Ovary (tissue), 9 donors: ENCODE data around the gene TULP4. TPM values are rescaled to one million over a fixed set of nuclear protein-coding genes. Genes with fewer than 3 reads are reported as not detected.

Source experiments
- DNase-seq, 5 donors: peaks; one replicate each; pipeline ENCODE4 v3.0.0-alpha.2; 2019 to 2020
- H3K27ac ChIP-seq, 2 donors: fragments of 200-600 bp; one replicate each; pipeline versions ENCODE4 v1.5.1 to v1.8.0; 2019 to 2022
- H3K27me3 ChIP-seq: fragments of 200-600 bp; one replicate; pipeline ENCODE4 v1.8.0; 2022
- H3K36me3 ChIP-seq: fragments of 200-600 bp; sonication (generic); one replicate; pipeline ENCODE4 v1.5.1; 2019
- H3K4me1 ChIP-seq: one replicate; pipeline ENCODE4 v1.8.1; 2013; ENCODE audit warnings: mild to moderate bottlenecking, moderate library complexity; ENCODE audit not compliant: insufficient read depth
- H3K4me3 ChIP-seq: fragments of 200-600 bp; sonication (generic); one replicate; pipeline ENCODE4 v1.5.1; 2017
- H3K9me3 ChIP-seq, 2 donors: fragments of 200-600 bp in 1 of 2; sonication (generic) in 1 of 2; one replicate each; pipeline versions ENCODE4 v1.5.1 to v1.8.1; 2013 to 2019; ENCODE audit warnings: mild to moderate bottlenecking in 1 of 2, moderate library complexity in 1 of 2
- EP300 ChIP-seq: sonication (generic); formaldehyde crosslinking; IDR thresholded peaks from one replicate; pipeline ENCODE4 v1.6.1; 2017; ENCODE audit warnings: antibody characterized with exemption
- POLR2A ChIP-seq: fragments of 450-650 bp; IDR thresholded peaks from one replicate; pipeline ENCODE4 v1.6.1; 2017; ENCODE audit warnings: antibody characterized with exemption, mild to moderate bottlenecking, moderate library complexity
- WGBS, 3 donors: extraction: QIAGEN DNeasy Blood & Tissue Kit in 1 of 3; methylation state at CpG; one replicate each; pipeline versions ENCODE4 v1.1.5 to v1.1.7; 2013 to 2017; 5-methylcytosine and 5-hydroxymethylcytosine counted together
- intact Hi-C, 4 donors: fragments of 100-400 bp; cut with DNase I; formaldehyde crosslinking; loops; one replicate each; pipeline versions ENCODE4 v1.11.0 to v1.15.1; 2022 to 2023
- polyA plus RNA-seq, 2 donors: library from polyadenylated mRNA; stranded (reverse); fragments of 200-250 nt in 1 of 2; fragments of 350-450 nt in 1 of 2; fragmentation: Illumina TruSeq in 1 of 2; extraction: RNeasy Lipid Tissue Mini Kit (QIAGEN cat#74804) in 1 of 2; gene quantifications; one replicate each; pipeline ENCODE4 v1.2.3, GENCODE V29; 2013 to 2014
- total RNA-seq, 7 donors: library from RNA; depleted of rRNA in 2 of 7; stranded (reverse); fragments of >200 nt in 2 of 7; fragmentation: NEBNext Ultra II Directional in 3 of 7; extraction: Animal tissue kit (Norgen Biotek cat#: 25700) in 3 of 7; gene quantifications; one replicate each; pipeline versions ENCODE4 v1.1.0 to v1.2.4, GENCODE V29; 2016 to 2023
- TF ChIP-seq, protein P1 (sequence below), 3 donors: fragments of 450-650 bp in 2 of 3; fragments of 200-600 bp in 1 of 3; IDR thresholded peaks; one replicate each; pipeline versions ENCODE4 v1.5.1 to v1.8.0; 2016 to 2022; ENCODE audit warnings: antibody characterized with exemption in 3 of 3, mild to moderate bottlenecking in 1 of 3
- donor health status: DM: no; HTN: no; CAD: no; lungs with moderate emphysema.
- donor health status: DM: no; HTN: no; CAD: no.
- donor health status: Bipolar disorder and iron deficiency.
- donor health status: DM: yes; HTN: yes; CAD: no.
- donor health status: DM: no; HTN: no; CAD: no.
- donor health status: DM: yes; HTN: yes; CAD: no.

TULP4 gene
- total and polyA plus RNA-seq, 9 donors = 7.5 to 152 (median 92.6) TPM

DNA sequence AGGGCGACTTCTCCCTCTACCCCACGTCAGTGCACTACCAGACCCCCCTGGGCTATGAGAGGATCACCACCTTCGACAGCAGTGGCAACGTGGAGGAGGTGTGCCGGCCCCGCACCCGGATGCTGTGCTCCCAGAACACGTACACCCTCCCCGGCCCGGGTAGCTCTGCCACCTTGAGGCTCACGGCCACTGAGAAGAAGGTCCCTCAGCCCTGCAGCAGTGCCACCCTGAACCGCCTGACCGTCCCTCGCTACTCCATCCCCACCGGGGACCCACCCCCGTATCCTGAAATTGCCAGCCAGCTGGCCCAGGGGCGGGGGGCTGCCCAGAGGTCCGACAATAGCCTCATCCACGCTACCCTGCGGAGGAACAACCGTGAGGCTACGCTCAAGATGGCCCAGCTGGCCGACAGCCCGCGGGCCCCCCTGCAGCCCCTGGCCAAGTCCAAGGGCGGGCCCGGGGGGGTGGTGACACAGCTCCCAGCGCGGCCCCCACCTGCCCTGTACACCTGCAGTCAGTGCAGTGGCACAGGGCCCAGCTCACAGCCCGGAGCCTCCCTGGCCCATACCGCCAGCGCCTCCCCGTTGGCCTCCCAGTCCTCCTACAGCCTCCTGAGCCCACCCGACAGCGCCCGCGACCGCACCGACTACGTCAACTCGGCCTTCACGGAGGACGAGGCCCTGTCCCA lies 190.1 kb downstream of the TULP4 start:
- H3K36me3 ChIP-seq = no peaks in the 10 kb centered on the region

DNA sequence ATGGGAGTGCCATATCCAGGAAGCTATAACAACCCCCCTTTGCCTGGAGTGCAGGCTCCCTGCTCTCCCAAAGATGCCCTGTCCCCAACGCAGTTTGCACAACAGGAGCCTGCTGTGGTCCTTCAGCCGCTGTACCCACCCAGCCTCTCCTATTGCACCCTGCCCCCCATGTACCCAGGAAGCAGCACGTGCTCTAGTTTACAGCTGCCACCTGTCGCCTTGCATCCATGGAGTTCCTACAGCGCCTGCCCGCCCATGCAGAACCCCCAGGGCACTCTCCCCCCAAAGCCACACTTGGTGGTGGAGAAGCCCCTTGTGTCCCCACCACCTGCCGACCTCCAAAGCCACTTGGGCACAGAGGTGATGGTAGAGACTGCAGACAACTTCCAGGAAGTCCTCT lies 191.0 kb downstream of the TULP4 start:
- no peaks in the 10 kb centered on the region for H3K4me1 ChIP-seq
- TF ChIP-seq EP300 (no peak), POLR2A (no peak)
- TF ChIP-seq, protein P1, sequence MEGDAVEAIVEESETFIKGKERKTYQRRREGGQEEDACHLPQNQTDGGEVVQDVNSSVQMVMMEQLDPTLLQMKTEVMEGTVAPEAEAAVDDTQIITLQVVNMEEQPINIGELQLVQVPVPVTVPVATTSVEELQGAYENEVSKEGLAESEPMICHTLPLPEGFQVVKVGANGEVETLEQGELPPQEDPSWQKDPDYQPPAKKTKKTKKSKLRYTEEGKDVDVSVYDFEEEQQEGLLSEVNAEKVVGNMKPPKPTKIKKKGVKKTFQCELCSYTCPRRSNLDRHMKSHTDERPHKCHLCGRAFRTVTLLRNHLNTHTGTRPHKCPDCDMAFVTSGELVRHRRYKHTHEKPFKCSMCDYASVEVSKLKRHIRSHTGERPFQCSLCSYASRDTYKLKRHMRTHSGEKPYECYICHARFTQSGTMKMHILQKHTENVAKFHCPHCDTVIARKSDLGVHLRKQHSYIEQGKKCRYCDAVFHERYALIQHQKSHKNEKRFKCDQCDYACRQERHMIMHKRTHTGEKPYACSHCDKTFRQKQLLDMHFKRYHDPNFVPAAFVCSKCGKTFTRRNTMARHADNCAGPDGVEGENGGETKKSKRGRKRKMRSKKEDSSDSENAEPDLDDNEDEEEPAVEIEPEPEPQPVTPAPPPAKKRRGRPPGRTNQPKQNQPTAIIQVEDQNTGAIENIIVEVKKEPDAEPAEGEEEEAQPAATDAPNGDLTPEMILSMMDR (IDR thresholded peaks at IDR 0.05) = no peak
- no peaks in the 10 kb centered on the region for H3K9me3 ChIP-seq
- intact Hi-C loops = no loop called here
- 93 to 100% (median 97%) methylated on average over 7 of the region's 7 CpGs for WGBS, 3 donors
- H3K4me3 ChIP-seq = no peak overlapping the region
- H3K27me3 ChIP-seq = no peaks in the 10 kb centered on the region
- no peaks in the 10 kb centered on the region for H3K36me3 ChIP-seq
- DNase-seq = no peak
- no peak overlapping the region for H3K27ac ChIP-seq

More for the DNA sequence above, 190.1 kb downstream of the TULP4 start:
- TF ChIP-seq EP300 (no peak), POLR2A (no peak)
- TF ChIP-seq, protein P1 (IDR thresholded peaks at IDR 0.05) = no peak
- WGBS, 3 donors = 92 to 96% (median 93%) methylated on average over 38 to 43 of the region's 43 CpGs
- Histone ChIP-seq H3K27me3 (no peaks in the 10 kb centered on the region), H3K4me1 (no peaks in the 10 kb centered on the region), H3K9me3 (no peaks in the 10 kb centered on the region), H3K27ac (no peak overlapping the region), H3K4me3 (no peak overlapping the region)
- no peak for DNase-seq
- intact Hi-C loops = no loop called here

DNA sequence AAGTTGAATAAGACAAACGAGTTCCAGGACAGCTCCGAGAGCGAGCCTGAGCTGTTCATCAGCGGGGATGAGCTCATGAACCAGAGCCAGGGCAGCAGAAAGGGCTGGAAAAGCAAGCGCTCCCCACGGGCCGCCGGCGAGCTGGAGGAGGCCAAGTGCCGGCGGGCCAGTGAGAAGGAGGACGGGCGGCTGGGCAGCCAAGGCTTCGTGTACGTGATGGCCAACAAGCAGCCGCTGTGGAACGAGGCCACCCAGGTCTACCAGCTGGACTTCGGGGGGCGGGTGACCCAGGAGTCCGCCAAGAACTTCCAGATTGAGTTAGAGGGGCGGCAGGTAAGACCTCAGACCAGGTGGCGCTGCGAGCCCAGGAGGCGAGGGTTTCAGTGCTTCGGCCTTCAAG lies 191.6 kb downstream of the TULP4 start:
- no peaks in the 10 kb centered on the region for H3K9me3 ChIP-seq
- no peaks in the 10 kb centered on the region for H3K36me3 ChIP-seq
- DNase-seq = no peak
- no peaks in the 10 kb centered on the region for H3K27me3 ChIP-seq
- H3K4me1 ChIP-seq = no peaks in the 10 kb centered on the region
- TF ChIP-seq EP300 (no peak), POLR2A (no peak)
- TF ChIP-seq, protein P1 (IDR thresholded peaks at IDR 0.05) = no peak
- no peak overlapping the region for H3K27ac ChIP-seq
- intact Hi-C loops = no loop called here
- no peak overlapping the region for H3K4me3 ChIP-seq
- 92 to 96% (median 93%) methylated on average over 25 of the region's 25 CpGs for WGBS, 3 donors

DNA sequence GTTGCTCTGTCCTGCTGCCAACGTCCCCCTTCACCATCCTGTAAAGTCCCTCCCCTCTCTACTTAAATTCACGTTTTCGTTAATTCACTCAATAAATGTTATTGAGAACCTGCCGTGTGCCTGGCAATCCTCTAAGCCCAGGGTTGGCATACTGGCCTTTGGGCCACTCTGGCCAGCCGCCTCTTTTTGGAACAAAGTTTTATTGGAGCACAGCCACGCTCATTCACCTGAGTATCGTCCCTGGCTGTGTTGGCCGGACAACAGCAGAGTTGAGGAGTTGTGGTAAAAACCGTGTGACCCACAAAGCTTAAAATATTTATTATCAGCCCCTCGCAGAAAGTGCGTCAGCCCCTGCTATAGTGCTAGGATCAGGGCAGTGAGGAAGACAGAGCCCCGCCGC lies 192.9 kb downstream of the TULP4 start:
- Histone ChIP-seq H3K27ac (no peak overlapping the region), H3K4me1 (no peaks in the 10 kb centered on the region), H3K4me3 (no peak overlapping the region), H3K36me3 (no peaks in the 10 kb centered on the region), H3K27me3 (no peaks in the 10 kb centered on the region), H3K9me3 (no peaks in the 10 kb centered on the region)
- DNase-seq = no peak
- WGBS, 3 donors = 91 to 93% (median 93%) methylated on average over 13 of the region's 13 CpGs
- intact Hi-C loops = no loop called here
- TF ChIP-seq, protein P1 (IDR thresholded peaks at IDR 0.05) = no peak
- TF ChIP-seq POLR2A (no peak), EP300 (no peak)
